Measurements from ENCODE around the gene OR8A1.

DNA sequence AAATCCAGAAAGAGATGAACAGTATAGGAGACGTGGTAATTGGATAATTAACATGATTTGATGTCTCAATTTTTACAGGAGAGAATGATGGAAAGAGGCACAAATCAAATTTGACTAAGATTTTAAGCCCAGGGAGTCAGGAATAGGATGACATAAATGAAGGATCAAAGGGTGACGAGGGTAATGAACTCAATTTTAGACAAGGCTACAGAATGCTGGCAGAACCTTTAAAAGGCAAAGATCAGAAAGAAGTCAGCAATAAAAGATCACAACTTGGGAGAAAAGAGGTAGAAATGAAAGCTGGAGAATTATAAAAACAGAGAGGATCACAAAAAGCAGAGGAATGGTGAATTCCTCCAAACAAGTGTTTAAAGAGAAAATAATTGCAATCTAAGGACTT is 13.0 kb upstream of the OR8A1 start:
- TF ChIP-seq CTCF (IDR thresholded peaks at IDR 0.05) = no peak
- no peak for TF ChIP-seq POLR2AphosphoS5 (IDR thresholded peaks at IDR 0.05)
- no peak for TF ChIP-seq EP300 (IDR thresholded peaks at IDR 0.05)

Measured in stomach (tissue), 4 donors.